ENCODE measurements around the gene PSTPIP2. TPM values are rescaled to one million over a fixed set of nuclear protein-coding genes. Genes with fewer than 3 reads are reported as not detected.

The PSTPIP2 gene
- total and polyA plus RNA-seq, 5 donors: 1.5 to 4.0 (median 2.3) TPM

DNA sequence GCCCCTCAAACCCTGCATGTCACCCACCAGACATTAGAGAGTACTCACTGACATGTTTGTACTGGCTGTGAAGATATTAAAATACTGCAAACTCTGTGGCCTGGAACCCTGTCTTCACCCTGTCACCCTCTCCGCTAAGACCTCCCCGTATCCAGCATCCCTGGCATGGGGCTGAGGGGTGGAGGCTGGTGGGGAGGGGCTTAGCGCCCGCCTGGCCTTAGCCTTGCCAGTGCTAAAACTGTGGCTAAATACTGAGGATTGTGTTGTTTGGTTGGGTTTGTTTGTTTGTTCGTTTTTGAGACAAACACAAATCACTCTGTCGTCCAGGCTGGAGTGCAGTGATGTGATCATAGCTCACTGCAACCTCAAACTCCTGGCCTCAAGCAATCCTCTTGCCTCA is 1.8 kb downstream of the PSTPIP2 start:
- DNase-seq: no peak
- no peak for ATAC-seq
- Histone ChIP-seq H3K27ac (ENCODE audit: low read length) (no peak overlapping the region), H3K4me1 (ENCODE audit: control insufficient read depth, insufficient read depth, low read length) (no peaks in the 10 kb centered on the region), H3K9me3 (ENCODE audit: control insufficient read depth, low read length) (no peaks in the 10 kb centered on the region), H3K27me3 (ENCODE audit: control insufficient read depth, insufficient read depth) (no peaks in the 10 kb centered on the region), H3K4me3 (ENCODE audit: low read length) (no peak overlapping the region)
- intact Hi-C loops (cut with DNase I): loop anchor here in 2 of 4 donors (10.0 kb wide), 2 partner anchors 95 to 405 kb away; no protein-coding TSS in a partner anchor
- 86% methylated on average over 6 of the region's 6 CpGs for whole genome bisulfite sequencing

DNA sequence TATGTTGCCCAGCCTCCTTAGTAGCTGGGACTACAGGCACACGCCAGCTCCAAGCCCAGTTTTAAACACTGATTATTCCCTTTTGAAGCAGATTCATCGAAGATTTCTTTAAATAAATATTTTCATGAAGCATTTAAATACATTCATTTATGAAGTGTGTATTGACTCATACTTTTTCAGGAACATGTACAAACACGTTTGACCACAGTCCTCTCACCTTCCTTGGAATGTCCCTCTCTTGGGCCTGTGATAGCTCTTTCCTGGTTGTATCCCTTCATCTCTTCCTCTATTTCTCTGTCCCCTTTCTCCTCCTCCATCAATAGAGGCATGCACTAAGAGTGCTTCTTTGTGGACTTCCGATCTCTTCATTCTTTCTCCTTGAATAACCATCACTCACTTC is 2.5 kb downstream of the PSTPIP2 start:
- no peak for ATAC-seq
- intact Hi-C loops (cut with DNase I): no loop called here
- no peaks in the 10 kb centered on the region for H3K27me3 ChIP-seq (ENCODE audit: control insufficient read depth, insufficient read depth)
- no peak for DNase-seq
- H3K4me3 ChIP-seq (ENCODE audit: low read length): no peak overlapping the region
- no peaks in the 10 kb centered on the region for H3K4me1 ChIP-seq (ENCODE audit: control insufficient read depth, insufficient read depth, low read length)
- H3K27ac ChIP-seq (ENCODE audit: low read length): no peak overlapping the region
- no peaks in the 10 kb centered on the region for H3K9me3 ChIP-seq (ENCODE audit: control insufficient read depth, low read length)
- WGBS: 85% methylated on average over 4 of the region's 4 CpGs

GRCh38 chr18:46068763-46069162 is 3.3 kb downstream of the PSTPIP2 start:
- ATAC-seq (no peak), DNase-seq (no peak)
- Histone ChIP-seq H3K4me3 (ENCODE audit: low read length) (no peak overlapping the region), H3K4me1 (ENCODE audit: control insufficient read depth, insufficient read depth, low read length) (no peaks in the 10 kb centered on the region), H3K27ac (ENCODE audit: low read length) (no peak overlapping the region), H3K27me3 (ENCODE audit: control insufficient read depth, insufficient read depth) (no peaks in the 10 kb centered on the region), H3K9me3 (ENCODE audit: control insufficient read depth, low read length) (no peaks in the 10 kb centered on the region)
- 16% methylated on average over 1 of the region's 1 CpG for WGBS
- intact Hi-C loops (cut with DNase I): no loop called here

GRCh38 chr18:46067438-46068007 is 4.5 kb downstream of the PSTPIP2 start:
- WGBS: 77% methylated on average over 5 of the region's 5 CpGs
- no peaks in the 10 kb centered on the region for H3K9me3 ChIP-seq (ENCODE audit: control insufficient read depth, low read length)
- DNase-seq: no peak
- H3K27ac ChIP-seq (ENCODE audit: low read length): no peak overlapping the region
- ATAC-seq: no peak
- intact Hi-C loops (cut with DNase I): no loop called here
- H3K27me3 ChIP-seq (ENCODE audit: control insufficient read depth, insufficient read depth): no peaks in the 10 kb centered on the region
- H3K4me1 ChIP-seq (ENCODE audit: control insufficient read depth, insufficient read depth, low read length): no peaks in the 10 kb centered on the region
- no peak overlapping the region for H3K4me3 ChIP-seq (ENCODE audit: low read length)

GRCh38 chr18:46062781-46063180 is 9.3 kb downstream of the PSTPIP2 start:
- H3K4me3 ChIP-seq (ENCODE audit: low read length): no peak overlapping the region
- no peaks in the 10 kb centered on the region for H3K27me3 ChIP-seq (ENCODE audit: control insufficient read depth, insufficient read depth)
- ATAC-seq: no peak
- no peaks in the 10 kb centered on the region for H3K9me3 ChIP-seq (ENCODE audit: control insufficient read depth, low read length)
- 95% methylated on average over 5 of the region's 5 CpGs for WGBS
- DNase-seq: no peak
- no peak overlapping the region for H3K27ac ChIP-seq (ENCODE audit: low read length)
- no peaks in the 10 kb centered on the region for H3K4me1 ChIP-seq (ENCODE audit: control insufficient read depth, insufficient read depth, low read length)
- intact Hi-C loops (cut with DNase I): no loop called here

DNA sequence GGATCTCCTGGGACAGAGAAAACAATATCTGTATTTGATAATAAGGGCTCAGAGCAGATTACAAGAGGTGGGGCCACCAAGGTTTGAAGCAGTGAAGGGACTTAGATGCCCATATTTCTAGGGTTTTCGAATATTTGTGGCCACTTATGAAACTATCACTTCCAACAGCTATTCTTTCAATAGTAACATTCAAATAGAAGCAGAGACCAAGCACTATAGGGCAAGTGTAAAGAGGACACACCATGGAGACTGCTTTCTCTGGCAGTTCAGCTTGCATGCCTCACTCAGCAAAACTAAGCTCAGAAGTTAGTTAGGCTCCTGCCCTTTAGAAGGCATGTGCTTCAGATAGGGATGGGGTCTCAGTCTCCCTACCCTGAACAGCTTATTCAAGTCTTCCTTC is 10.3 kb downstream of the PSTPIP2 start:
- Histone ChIP-seq H3K4me1 (ENCODE audit: control insufficient read depth, insufficient read depth, low read length) (no peaks in the 10 kb centered on the region), H3K27me3 (ENCODE audit: control insufficient read depth, insufficient read depth) (no peaks in the 10 kb centered on the region), H3K9me3 (ENCODE audit: control insufficient read depth, low read length) (no peaks in the 10 kb centered on the region), H3K4me3 (ENCODE audit: low read length) (no peak overlapping the region), H3K27ac (ENCODE audit: low read length) (no peak overlapping the region)
- intact Hi-C loops (cut with DNase I): no loop called here
- ATAC-seq: no peak
- whole genome bisulfite sequencing: 83% methylated on average over 1 of the region's 1 CpG
- no peak for DNase-seq

GRCh38 chr18:46061387-46061786 is 10.7 kb downstream of the PSTPIP2 start:
- H3K27me3 ChIP-seq (ENCODE audit: control insufficient read depth, insufficient read depth): no peaks in the 10 kb centered on the region
- H3K4me1 ChIP-seq (ENCODE audit: control insufficient read depth, insufficient read depth, low read length): no peaks in the 10 kb centered on the region
- no peak overlapping the region for H3K27ac ChIP-seq (ENCODE audit: low read length)
- H3K9me3 ChIP-seq (ENCODE audit: control insufficient read depth, low read length): no peaks in the 10 kb centered on the region
- DNase-seq (no peak), ATAC-seq (no peak)
- WGBS: 76% methylated on average over 3 of the region's 3 CpGs
- H3K4me3 ChIP-seq (ENCODE audit: low read length): no peak overlapping the region
- intact Hi-C loops (cut with DNase I): no loop called here

DNA sequence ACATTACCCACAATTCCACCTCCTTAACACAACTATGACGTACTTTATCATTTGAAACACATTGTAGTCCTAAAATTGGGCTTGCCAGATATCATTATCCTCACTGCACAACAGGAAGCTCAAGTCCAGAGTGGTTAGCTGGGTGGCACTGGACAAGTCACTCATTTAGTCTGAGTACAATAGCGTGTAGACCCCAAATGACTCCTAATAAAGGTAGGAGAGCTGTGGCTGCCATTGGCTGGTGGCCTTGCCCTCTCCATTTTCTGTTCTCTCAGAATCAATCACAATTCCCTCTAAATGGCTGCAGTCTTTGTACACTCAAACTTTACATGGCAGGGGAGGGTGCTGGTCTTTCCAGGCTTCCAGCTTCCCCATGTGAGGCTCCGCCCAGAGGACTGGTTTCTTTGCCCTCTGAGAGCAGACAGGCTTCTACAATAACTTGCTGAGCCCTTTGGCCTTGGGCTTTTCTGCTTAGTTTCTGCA is 11.7 kb downstream of the PSTPIP2 start:
- Histone ChIP-seq H3K4me3 (ENCODE audit: low read length) (no peak overlapping the region), H3K4me1 (ENCODE audit: control insufficient read depth, insufficient read depth, low read length) (no peaks in the 10 kb centered on the region), H3K27me3 (ENCODE audit: control insufficient read depth, insufficient read depth) (no peaks in the 10 kb centered on the region), H3K9me3 (ENCODE audit: control insufficient read depth, low read length) (no peaks in the 10 kb centered on the region), H3K27ac (ENCODE audit: low read length) (no peak overlapping the region)
- intact Hi-C loops (cut with DNase I): no loop called here
- DNase-seq: no peak
- WGBS: 77% methylated on average over 3 of the region's 3 CpGs
- no peak for ATAC-seq

GRCh38 chr18:46055838-46056230 is 16.2 kb downstream of the PSTPIP2 start:
- no peak for DNase-seq
- Histone ChIP-seq H3K9me3 (ENCODE audit: control insufficient read depth, low read length) (no peaks in the 10 kb centered on the region), H3K4me3 (ENCODE audit: low read length) (no peak overlapping the region), H3K4me1 (ENCODE audit: control insufficient read depth, insufficient read depth, low read length) (no peaks in the 10 kb centered on the region), H3K27me3 (ENCODE audit: control insufficient read depth, insufficient read depth) (no peaks in the 10 kb centered on the region), H3K27ac (ENCODE audit: low read length) (no peak overlapping the region)
- WGBS: 73% methylated on average over 4 of the region's 4 CpGs
- ATAC-seq: no peak
- intact Hi-C loops (cut with DNase I): no loop called here

GRCh38 chr18:46054956-46055837 is 16.9 kb downstream of the PSTPIP2 start:
- 73% methylated on average over 6 of the region's 6 CpGs for WGBS
- Histone ChIP-seq H3K27ac (ENCODE audit: low read length) (no peak overlapping the region), H3K4me1 (ENCODE audit: control insufficient read depth, insufficient read depth, low read length) (no peaks in the 10 kb centered on the region), H3K4me3 (ENCODE audit: low read length) (no peak overlapping the region), H3K9me3 (ENCODE audit: control insufficient read depth, low read length) (no peaks in the 10 kb centered on the region), H3K27me3 (ENCODE audit: control insufficient read depth, insufficient read depth) (no peaks in the 10 kb centered on the region)
- intact Hi-C loops (cut with DNase I): no loop called here
- DNase-seq: no peak
- ATAC-seq: no peak

DNA sequence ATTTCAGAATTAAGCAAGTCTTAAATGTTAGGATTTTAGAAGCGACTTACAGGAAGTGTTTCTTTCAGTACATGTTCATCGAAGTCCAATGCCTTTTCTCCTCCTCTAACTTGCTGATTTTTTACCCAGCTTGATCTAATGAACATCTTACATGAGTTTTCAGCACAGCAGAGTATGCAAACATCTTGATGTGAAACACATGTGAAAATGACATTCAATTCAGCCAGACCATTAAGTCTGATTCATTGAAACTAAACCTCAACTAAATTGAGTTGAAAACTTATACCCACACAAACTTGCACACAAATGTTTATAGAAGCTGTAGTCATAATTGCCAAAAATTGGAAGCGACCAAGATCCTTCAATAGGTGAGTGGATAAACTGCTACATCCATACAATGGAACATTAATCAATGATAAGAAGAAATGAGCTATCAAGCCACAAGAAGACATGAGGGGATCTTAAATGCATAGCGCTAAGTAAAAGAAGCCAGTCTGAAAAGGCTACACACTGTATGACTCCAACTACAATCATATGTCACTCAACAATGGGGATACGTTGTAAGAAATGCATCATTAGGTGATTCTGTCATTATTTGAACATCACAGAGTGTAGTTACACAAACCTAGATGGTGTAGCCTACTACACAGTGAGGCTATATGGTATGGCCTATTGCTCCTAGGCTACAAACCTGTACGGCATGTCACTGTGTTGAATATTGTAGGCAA is 18.5 kb downstream of the PSTPIP2 start:
- 84% methylated on average over 6 of the region's 6 CpGs for WGBS
- no peak overlapping the region for H3K27ac ChIP-seq (ENCODE audit: low read length)
- no peaks in the 10 kb centered on the region for H3K9me3 ChIP-seq (ENCODE audit: control insufficient read depth, low read length)
- H3K27me3 ChIP-seq (ENCODE audit: control insufficient read depth, insufficient read depth): no peaks in the 10 kb centered on the region
- H3K4me3 ChIP-seq (ENCODE audit: low read length): no peak overlapping the region
- no peak for DNase-seq
- ATAC-seq: no peak
- intact Hi-C loops (cut with DNase I): no loop called here
- H3K4me1 ChIP-seq (ENCODE audit: control insufficient read depth, insufficient read depth, low read length): no peaks in the 10 kb centered on the region
